ENCODE data around the gene RPL10A.
"Not testable (repeated sequence)": the region's sequence is repeated elsewhere in the genome, so short reads cannot be mapped to it uniquely, and the experiment has no call there.

Gene RPL10A

DNA sequence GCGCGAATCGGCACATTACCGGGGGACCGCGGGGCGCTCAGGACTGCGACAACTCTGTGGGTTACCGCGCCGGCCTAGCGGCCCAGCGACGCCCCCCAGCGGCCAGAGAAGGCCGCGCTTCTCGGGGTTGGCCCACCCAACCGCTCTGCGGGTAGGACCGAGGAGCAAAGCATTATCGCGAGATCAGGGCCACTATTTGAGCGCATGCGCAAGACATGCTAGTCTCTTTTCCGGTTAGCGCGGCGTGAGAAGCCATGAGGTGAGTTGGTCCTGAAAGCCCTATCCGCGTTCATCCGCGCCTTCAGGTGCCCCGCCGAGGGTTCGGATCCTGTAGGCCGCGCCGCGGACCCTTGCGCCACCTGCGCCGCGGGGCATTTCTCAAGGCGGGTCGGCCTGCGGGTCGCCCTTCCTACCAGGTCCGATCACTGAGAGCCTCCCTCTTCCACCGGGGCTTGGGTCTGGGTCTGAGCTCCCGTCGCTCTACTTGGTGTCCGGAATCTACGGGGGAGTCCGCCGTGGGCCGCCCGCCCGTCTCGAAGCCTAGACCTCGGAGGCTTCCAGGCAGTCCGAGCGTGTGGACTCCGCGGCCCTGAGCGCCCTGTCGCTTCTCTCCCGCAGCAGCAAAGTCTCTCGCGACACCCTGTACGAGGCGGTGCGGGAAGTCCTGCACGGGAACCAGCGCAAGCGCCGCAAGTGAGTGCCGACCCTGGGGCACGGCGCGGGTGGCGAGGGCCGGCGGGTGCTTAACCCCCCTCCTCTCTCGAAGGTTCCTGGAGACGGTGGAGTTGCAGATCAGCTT lies at the start of gene RPL10A:
RPL10A (plus strand) TSS at position 221 of the 799 bp plus-strand sequence; CDS start at position 255, 34 bp downstream.
- Histone ChIP-seq H3K27ac (ENCODE audit: low read length) (peak within 1 kb of the TSS; percentile 71), H3K27me3 (ENCODE audit: low read depth, low read length) (no peaks in the 10 kb centered on the region), H3K9me3 (ENCODE audit: control insufficient read depth in 1 of 2, low read length in 2 of 2) (no peaks in the 10 kb centered on the region), H3K36me3 (ENCODE audit: control insufficient read depth in 1 of 2, insufficient read depth in 2 of 2, low read length in 2 of 2) (peaks cover 14 to 18% of the 10 kb centered on the region in 2 donors), H3K4me3 (ENCODE audit: low read depth in 1 of 2, low read length in 2 of 2) (peak within 1 kb of the TSS; percentile 78 to 84), H3K4me1 (ENCODE audit: control insufficient read depth in 1 of 2, insufficient read depth in 2 of 2, low read length in 2 of 2) (peaks cover 11 to 35% of the 10 kb centered on the region in 2 donors)

DNA sequence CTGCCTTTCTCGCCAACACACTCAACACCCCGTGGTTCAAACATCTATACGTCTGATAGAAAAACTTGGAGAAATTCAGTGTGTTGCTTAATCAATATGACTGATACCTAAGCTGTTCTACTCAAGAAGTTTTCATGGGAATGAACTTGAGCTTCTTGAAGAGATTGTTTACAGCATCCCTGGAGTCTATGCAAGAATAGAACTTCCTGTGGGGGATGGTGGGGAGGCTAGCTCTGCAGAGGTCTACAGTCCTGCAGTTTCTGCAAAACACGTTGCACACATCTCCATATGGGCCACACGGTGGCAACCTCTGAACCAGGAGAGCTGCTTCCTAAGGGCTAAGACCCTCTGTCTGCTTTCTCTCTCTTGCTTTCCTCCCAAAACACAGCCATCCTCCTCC lies 48.8 kb upstream of the RPL10A start:
- H3K9me3 ChIP-seq (ENCODE audit: control insufficient read depth in 1 of 2, low read length in 2 of 2), result no peaks in the 10 kb centered on the region
- H3K27ac ChIP-seq (ENCODE audit: low read length), result no peak overlapping the region
- peaks cover 0 to 14% of the 10 kb centered on the region in 2 donors for H3K4me1 ChIP-seq (ENCODE audit: control insufficient read depth in 1 of 2, insufficient read depth in 2 of 2, low read length in 2 of 2)
- H3K27me3 ChIP-seq (ENCODE audit: low read depth, low read length), result no peaks in the 10 kb centered on the region
- H3K36me3 ChIP-seq (ENCODE audit: control insufficient read depth in 1 of 2, insufficient read depth in 2 of 2, low read length in 2 of 2), result peaks cover 18 to 32% of the 10 kb centered on the region in 2 donors
- H3K4me3 ChIP-seq (ENCODE audit: low read depth in 1 of 2, low read length in 2 of 2), result no peak overlapping the region

GRCh38 chr6:35419961-35420360 lies 48.2 kb upstream of the RPL10A start:
- Histone ChIP-seq H3K36me3 (ENCODE audit: control insufficient read depth in 1 of 2, insufficient read depth in 2 of 2, low read length in 2 of 2) (peaks cover 22 to 37% of the 10 kb centered on the region in 2 donors), H3K4me1 (ENCODE audit: control insufficient read depth in 1 of 2, insufficient read depth in 2 of 2, low read length in 2 of 2) (peaks cover 0 to 8% of the 10 kb centered on the region in 2 donors), H3K27ac (ENCODE audit: low read length) (no peak overlapping the region), H3K27me3 (ENCODE audit: low read depth, low read length) (no peaks in the 10 kb centered on the region), H3K9me3 (ENCODE audit: control insufficient read depth in 1 of 2, low read length in 2 of 2) (no peaks in the 10 kb centered on the region), H3K4me3 (ENCODE audit: low read depth in 1 of 2, low read length in 2 of 2) (no peak overlapping the region)

GRCh38 chr6:35425284-35425683 lies 42.9 kb upstream of the RPL10A start:
- H3K9me3 ChIP-seq (ENCODE audit: control insufficient read depth in 1 of 2, low read length in 2 of 2), result peaks cover 8 to 12% of the 10 kb centered on the region in 2 donors
- H3K4me3 ChIP-seq (ENCODE audit: low read depth in 1 of 2, low read length in 2 of 2), result no peak overlapping the region
- peaks cover 28 to 49% of the 10 kb centered on the region in 2 donors for H3K36me3 ChIP-seq (ENCODE audit: control insufficient read depth in 1 of 2, insufficient read depth in 2 of 2, low read length in 2 of 2)
- no peak overlapping the region for H3K27ac ChIP-seq (ENCODE audit: low read length)
- H3K4me1 ChIP-seq (ENCODE audit: control insufficient read depth in 1 of 2, insufficient read depth in 2 of 2, low read length in 2 of 2), result peaks cover 0 to 6% of the 10 kb centered on the region in 2 donors
- no peaks in the 10 kb centered on the region for H3K27me3 ChIP-seq (ENCODE audit: low read depth, low read length)

GRCh38 chr6:35426074-35426473 lies 42.1 kb upstream of the RPL10A start:
- Histone ChIP-seq H3K4me1 (ENCODE audit: control insufficient read depth in 1 of 2, insufficient read depth in 2 of 2, low read length in 2 of 2) (peaks cover 0 to 6% of the 10 kb centered on the region in 2 donors), H3K4me3 (ENCODE audit: low read depth in 1 of 2, low read length in 2 of 2) (no peak overlapping the region), H3K27ac (ENCODE audit: low read length) (no peak overlapping the region), H3K9me3 (ENCODE audit: control insufficient read depth in 1 of 2, low read length in 2 of 2) (peaks cover 8 to 12% of the 10 kb centered on the region in 2 donors), H3K27me3 (ENCODE audit: low read depth, low read length) (no peaks in the 10 kb centered on the region), H3K36me3 (ENCODE audit: control insufficient read depth in 1 of 2, insufficient read depth in 2 of 2, low read length in 2 of 2) (peaks cover 28 to 47% of the 10 kb centered on the region in 2 donors)

DNA sequence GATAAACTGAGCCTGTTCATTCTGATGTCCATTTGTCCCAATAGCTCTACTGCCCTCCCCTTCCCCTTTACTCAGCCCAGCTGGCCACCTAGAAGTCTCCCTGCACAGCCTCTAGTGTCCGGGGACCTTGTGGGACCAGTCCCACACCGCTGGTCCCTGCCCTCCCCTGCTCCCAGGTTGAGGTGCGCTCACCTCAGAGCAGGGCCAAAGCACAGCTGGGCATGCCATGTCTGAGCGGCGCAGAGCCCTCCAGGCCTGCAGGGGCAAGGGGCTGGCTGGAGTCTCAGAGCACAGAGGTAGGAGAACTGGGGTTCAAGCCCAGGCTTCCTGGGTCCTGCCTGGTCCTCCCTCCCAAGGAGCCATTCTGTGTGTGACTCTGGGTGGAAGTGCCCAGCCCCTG lies 40.8 kb upstream of the RPL10A start:
- Histone ChIP-seq H3K36me3 (ENCODE audit: control insufficient read depth in 1 of 2, insufficient read depth in 2 of 2, low read length in 2 of 2) (peaks cover 20 to 38% of the 10 kb centered on the region in 2 donors), H3K27me3 (ENCODE audit: low read depth, low read length) (no peaks in the 10 kb centered on the region), H3K4me3 (ENCODE audit: low read depth in 1 of 2, low read length in 2 of 2) (no peak overlapping the region), H3K27ac (ENCODE audit: low read length) (no peak overlapping the region), H3K4me1 (ENCODE audit: control insufficient read depth in 1 of 2, insufficient read depth in 2 of 2, low read length in 2 of 2) (peaks cover 0 to 6% of the 10 kb centered on the region in 2 donors), H3K9me3 (ENCODE audit: control insufficient read depth in 1 of 2, low read length in 2 of 2) (peaks cover 8 to 12% of the 10 kb centered on the region in 2 donors)

DNA sequence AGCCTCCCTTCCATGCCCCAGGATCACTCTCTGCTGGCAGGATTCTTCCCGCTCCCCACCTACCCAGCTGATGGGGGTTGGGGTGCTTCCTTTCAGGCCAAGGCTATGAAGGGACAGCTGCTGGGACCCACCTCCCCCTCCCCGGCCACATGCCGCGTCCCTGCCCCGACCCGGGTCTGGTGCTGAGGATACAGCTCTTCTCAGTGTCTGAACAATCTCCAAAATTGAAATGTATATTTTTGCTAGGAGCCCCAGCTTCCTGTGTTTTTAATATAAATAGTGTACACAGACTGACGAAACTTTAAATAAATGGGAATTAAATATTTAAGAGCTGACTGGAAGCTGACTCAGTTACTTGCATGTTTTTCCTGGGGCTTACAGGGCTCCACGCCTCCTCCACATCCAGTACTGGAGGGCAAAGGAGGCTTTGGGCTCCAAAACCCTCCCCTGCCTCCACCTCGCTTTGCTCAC lies 40.3 kb upstream of the RPL10A start:
- Histone ChIP-seq H3K36me3 (ENCODE audit: control insufficient read depth in 1 of 2, insufficient read depth in 2 of 2, low read length in 2 of 2) (peaks cover 17 to 35% of the 10 kb centered on the region in 2 donors), H3K9me3 (ENCODE audit: control insufficient read depth in 1 of 2, low read length in 2 of 2) (peaks cover 8 to 12% of the 10 kb centered on the region in 2 donors), H3K4me3 (ENCODE audit: low read depth in 1 of 2, low read length in 2 of 2) (no peak overlapping the region), H3K27ac (ENCODE audit: low read length) (no peak overlapping the region), H3K27me3 (ENCODE audit: low read depth, low read length) (no peaks in the 10 kb centered on the region), H3K4me1 (ENCODE audit: control insufficient read depth in 1 of 2, insufficient read depth in 2 of 2, low read length in 2 of 2) (peaks cover 0 to 6% of the 10 kb centered on the region in 2 donors)

DNA sequence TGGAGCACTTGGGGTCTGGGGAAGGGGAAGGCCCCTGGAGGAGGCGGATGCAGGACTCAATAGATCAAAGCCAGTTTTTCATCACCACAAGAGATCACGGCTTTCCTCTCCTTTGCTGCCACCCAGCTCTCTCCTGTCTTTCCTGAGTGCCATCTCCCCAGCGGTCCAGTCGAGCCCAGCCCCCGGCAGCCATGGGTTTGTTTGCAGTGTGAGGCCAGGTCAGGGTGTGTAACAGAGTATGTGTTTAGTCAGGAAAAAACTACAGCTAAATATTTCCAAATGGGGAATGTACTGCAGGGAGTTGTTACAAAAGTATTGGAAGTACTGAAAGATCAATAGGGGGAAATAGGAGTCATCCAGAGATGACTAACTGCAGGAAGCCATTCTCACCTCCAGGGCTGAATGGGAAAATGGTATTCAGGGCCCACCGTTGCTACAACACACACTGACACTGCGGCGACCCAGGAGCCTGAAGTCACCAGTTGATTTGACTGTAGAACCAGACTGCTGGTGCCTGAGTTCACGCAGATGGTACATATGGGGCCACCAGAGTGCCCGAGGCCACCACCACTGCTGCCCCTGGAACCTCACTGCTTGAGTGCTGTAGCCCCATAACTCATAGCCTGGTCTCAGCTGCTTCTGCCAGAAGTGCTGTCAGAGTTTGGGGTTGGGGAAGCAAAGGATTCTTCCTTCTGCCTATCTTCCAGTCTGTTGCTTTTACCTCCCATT lies 39.6 kb upstream of the RPL10A start:
- Histone ChIP-seq H3K4me3 (ENCODE audit: low read depth in 1 of 2, low read length in 2 of 2) (no peak overlapping the region), H3K36me3 (ENCODE audit: control insufficient read depth in 1 of 2, insufficient read depth in 2 of 2, low read length in 2 of 2) (peaks cover 17 to 35% of the 10 kb centered on the region in 2 donors), H3K9me3 (ENCODE audit: control insufficient read depth in 1 of 2, low read length in 2 of 2) (peaks cover 8 to 12% of the 10 kb centered on the region in 2 donors), H3K4me1 (ENCODE audit: control insufficient read depth in 1 of 2, insufficient read depth in 2 of 2, low read length in 2 of 2) (peaks cover 0 to 6% of the 10 kb centered on the region in 2 donors), H3K27ac (ENCODE audit: low read length) (no peak overlapping the region), H3K27me3 (ENCODE audit: low read depth, low read length) (no peaks in the 10 kb centered on the region)

DNA sequence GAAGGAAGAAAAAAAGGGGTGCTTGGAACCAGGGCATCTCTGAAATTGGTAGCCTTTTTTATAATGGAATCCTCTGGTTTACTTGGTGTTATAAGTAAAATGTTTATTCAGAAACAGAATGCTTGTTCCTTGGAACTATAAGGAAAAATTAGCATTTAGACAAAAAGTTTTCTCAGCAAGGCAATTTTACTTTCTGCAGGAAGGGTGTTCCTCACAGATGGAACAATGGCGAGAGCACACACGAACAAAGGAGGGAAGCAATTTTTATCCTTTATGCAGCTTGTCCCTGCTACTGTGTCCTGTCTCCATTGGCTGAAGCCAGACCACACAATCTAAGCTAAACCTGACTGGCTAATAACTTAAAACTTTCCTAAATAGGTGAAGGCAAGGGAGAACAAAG lies 38.7 kb upstream of the RPL10A start:
- H3K9me3 ChIP-seq (ENCODE audit: control insufficient read depth in 1 of 2, low read length in 2 of 2), result peaks cover 8 to 12% of the 10 kb centered on the region in 2 donors

DNA sequence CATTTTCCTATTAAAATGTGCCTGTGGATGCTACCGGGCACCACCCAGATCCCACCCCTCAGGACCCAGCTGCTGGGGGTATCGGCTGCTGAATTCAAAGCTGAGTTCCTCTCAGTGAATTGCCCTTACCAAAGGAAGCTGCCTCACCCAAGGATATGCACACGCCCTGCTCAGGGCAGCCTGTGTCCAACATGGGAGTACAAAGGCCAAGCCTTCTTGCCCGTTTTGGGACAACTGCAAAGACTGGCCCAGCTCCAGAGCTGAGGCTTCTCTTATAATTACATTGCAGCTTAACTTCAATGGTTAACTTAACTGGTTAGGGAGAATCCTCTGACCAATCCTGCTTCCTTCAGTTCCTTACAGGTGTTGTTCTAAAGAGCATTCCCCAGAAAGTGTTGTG lies 35.9 kb upstream of the RPL10A start:
- Histone ChIP-seq H3K27me3 (ENCODE audit: low read depth, low read length) (no peaks in the 10 kb centered on the region), H3K36me3 (ENCODE audit: control insufficient read depth in 1 of 2, insufficient read depth in 2 of 2, low read length in 2 of 2) (no peaks in the 10 kb centered on the region), H3K4me3 (ENCODE audit: low read depth in 1 of 2, low read length in 2 of 2) (no peak overlapping the region), H3K4me1 (ENCODE audit: control insufficient read depth in 1 of 2, insufficient read depth in 2 of 2, low read length in 2 of 2) (peaks cover 0 to 4% of the 10 kb centered on the region in 2 donors), H3K27ac (ENCODE audit: low read length) (no peak overlapping the region), H3K9me3 (ENCODE audit: control insufficient read depth in 1 of 2, low read length in 2 of 2) (peaks cover 8 to 12% of the 10 kb centered on the region in 2 donors)

More for the DNA sequence above, 38.7 kb upstream of the RPL10A start:
- Histone ChIP-seq H3K27me3 (ENCODE audit: low read depth, low read length) (no peaks in the 10 kb centered on the region), H3K4me1 (ENCODE audit: control insufficient read depth in 1 of 2, insufficient read depth in 2 of 2, low read length in 2 of 2) (peaks cover 0 to 6% of the 10 kb centered on the region in 2 donors), H3K4me3 (ENCODE audit: low read depth in 1 of 2, low read length in 2 of 2) (no peak overlapping the region), H3K36me3 (ENCODE audit: control insufficient read depth in 1 of 2, insufficient read depth in 2 of 2, low read length in 2 of 2) (peaks cover 10 to 26% of the 10 kb centered on the region in 2 donors), H3K27ac (ENCODE audit: low read length) (no peak overlapping the region)

DNA sequence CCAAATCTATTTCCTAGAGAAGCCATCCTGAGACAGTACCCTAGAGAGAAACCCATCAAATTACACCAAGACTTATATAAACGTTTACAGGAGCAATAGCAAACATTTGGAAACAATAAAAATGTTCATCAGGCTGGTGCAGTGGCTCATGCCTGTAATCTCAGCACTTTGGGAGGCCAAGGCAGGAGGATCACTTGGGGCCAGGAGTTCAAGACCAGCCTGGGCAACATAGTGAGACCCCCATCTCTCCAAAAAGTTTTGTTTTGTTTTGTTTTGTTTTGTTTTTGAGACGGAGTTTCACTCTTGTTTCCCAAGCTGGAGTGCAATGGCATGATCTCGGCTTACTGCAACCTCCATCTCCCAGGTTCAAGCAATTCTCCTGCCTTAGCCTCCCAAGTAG lies 35.5 kb upstream of the RPL10A start:
- H3K27ac ChIP-seq (ENCODE audit: low read length); H3K36me3 ChIP-seq (ENCODE audit: control insufficient read depth in 1 of 2, insufficient read depth in 2 of 2, low read length in 2 of 2); H3K4me3 ChIP-seq (ENCODE audit: low read depth in 1 of 2, low read length in 2 of 2); H3K4me1 ChIP-seq (ENCODE audit: control insufficient read depth in 1 of 2, insufficient read depth in 2 of 2, low read length in 2 of 2); H3K27me3 ChIP-seq (ENCODE audit: low read depth, low read length): not testable (repeated sequence)
- peaks cover 8 to 12% of the 10 kb centered on the region in 2 donors for H3K9me3 ChIP-seq (ENCODE audit: control insufficient read depth in 1 of 2, low read length in 2 of 2)

All from muscle layer of duodenum (tissue), 2 donors.